Testis (tissue), 3 donors: ENCODE data around the gene LIME1. TPM values are rescaled to one million over a fixed set of nuclear protein-coding genes. Genes with fewer than 3 reads are reported as not detected.

Source experiments
- DNase-seq: peaks from one replicate; pipeline ENCODE4 v3.0.0-alpha.2; 2019
- H3K27ac ChIP-seq, 2 donors: fragments of 200-600 bp; sonication (generic); one replicate each; pipeline ENCODE4 v1.5.1; 2019
- H3K27me3 ChIP-seq: fragments of 200-600 bp; sonication (generic); one replicate; pipeline ENCODE4 v1.5.1; 2019
- H3K36me3 ChIP-seq: fragments of 200-600 bp; sonication (generic); one replicate; pipeline ENCODE4 v1.5.1; 2017; ENCODE audit warnings: low read depth; ENCODE audit errors: missing control alignments
- H3K4me1 ChIP-seq: fragments of 200-600 bp; sonication (generic); one replicate; pipeline ENCODE4 v1.5.1; 2019
- H3K4me3 ChIP-seq, 2 donors: fragments of 200-600 bp; sonication (generic); one replicate each; pipeline ENCODE4 v1.5.1; 2017 to 2019
- H3K9me3 ChIP-seq: fragments of 200-600 bp; sonication (generic); one replicate; pipeline ENCODE4 v1.5.1; 2017
- POLR2A ChIP-seq: fragments of 450-650 bp; IDR thresholded peaks from one replicate; pipeline ENCODE4 v1.6.1; 2017; ENCODE audit warnings: antibody characterized with exemption, mild to moderate bottlenecking, moderate library complexity
- WGBS, 2 donors: methylation state at CpG; one replicate each; pipeline ENCODE4 v1.1.5; 2018; 5-methylcytosine and 5-hydroxymethylcytosine counted together
- intact Hi-C: fragments of 100-400 bp; cut with DNase I; formaldehyde crosslinking; loops from one replicate; pipeline ENCODE4 v1.15.1; 2023; ENCODE audit warnings: low total_unique reads
- polyA plus RNA-seq: library from polyadenylated mRNA; stranded (reverse); fragments of 350-450 nt; fragmentation: Illumina TruSeq; extraction: RNeasy Lipid Tissue Mini Kit (QIAGEN cat#74804); gene quantifications from one replicate; pipeline ENCODE4 v1.2.3, GENCODE V29; 2014; ENCODE audit warnings: low read depth, low replicate concordance; ENCODE audit not compliant: insufficient read depth
- total RNA-seq, 2 donors: library from RNA; depleted of rRNA; stranded (reverse); fragments of >200 nt; gene quantifications; one replicate each; pipeline ENCODE4 v1.2.3, GENCODE V29; 2016
- TF ChIP-seq, protein P1 (sequence below), 3 experiments: fragments of 450-650 bp in 2 of 3; fragments of 200-600 bp in 1 of 3; sonication (generic) in 1 of 3; IDR thresholded peaks; one replicate each; pipeline ENCODE4 v1.5.1; 2016 to 2019; ENCODE audit warnings: antibody characterized with exemption in 3 of 3, mild to moderate bottlenecking in 2 of 3, moderate library complexity in 1 of 3

LIME1 gene
- total and polyA plus RNA-seq, 3 donors from 2014 or later: 5.6 to 47.4 (median 41.4) TPM

DNA sequence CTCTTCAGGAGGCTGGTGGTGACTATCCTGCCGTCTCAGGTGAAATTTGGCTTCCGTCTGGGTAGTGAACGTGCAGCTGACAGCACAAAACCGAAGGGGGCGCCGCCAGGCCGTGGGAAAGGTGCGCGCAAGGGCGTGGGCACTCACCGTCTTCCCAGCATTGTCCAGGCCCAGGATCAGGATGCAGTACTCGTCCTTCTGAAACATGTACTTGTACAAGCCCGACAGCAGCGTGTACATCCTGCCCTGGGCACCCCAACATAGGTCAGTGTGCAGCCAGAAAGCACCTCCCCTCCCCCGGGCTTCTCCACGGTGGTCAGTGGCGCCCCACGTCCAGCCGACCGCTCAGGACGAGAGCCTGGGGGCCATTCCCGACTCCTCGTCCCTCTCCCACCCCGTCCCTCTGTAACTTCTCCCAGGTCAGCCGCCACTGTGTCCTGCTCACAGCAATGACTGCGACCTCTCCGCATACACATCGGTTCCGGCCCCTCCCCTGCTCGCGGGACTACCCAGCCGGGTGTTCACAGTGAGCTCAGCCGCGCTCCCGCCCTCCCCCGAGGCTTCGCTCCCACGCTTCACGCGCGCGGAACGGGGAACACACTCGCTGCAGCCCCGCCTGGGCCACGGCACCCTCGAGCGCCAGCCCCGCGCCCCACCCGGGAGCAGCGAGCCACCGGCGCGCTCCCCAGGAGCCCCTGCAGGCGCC lies 29.5 kb upstream of the LIME1 start:
- Histone ChIP-seq H3K4me1 (peaks cover 28% of the 10 kb centered on the region), H3K27me3 (no peaks in the 10 kb centered on the region), H3K36me3 (no peaks in the 10 kb centered on the region), H3K4me3 (peak overlapping the region; percentile 94 to 97), H3K27ac (peak overlapping the region; percentile 76 to 85), H3K9me3 (no peaks in the 10 kb centered on the region)
- no peak for TF ChIP-seq POLR2A
- TF ChIP-seq, protein P1, sequence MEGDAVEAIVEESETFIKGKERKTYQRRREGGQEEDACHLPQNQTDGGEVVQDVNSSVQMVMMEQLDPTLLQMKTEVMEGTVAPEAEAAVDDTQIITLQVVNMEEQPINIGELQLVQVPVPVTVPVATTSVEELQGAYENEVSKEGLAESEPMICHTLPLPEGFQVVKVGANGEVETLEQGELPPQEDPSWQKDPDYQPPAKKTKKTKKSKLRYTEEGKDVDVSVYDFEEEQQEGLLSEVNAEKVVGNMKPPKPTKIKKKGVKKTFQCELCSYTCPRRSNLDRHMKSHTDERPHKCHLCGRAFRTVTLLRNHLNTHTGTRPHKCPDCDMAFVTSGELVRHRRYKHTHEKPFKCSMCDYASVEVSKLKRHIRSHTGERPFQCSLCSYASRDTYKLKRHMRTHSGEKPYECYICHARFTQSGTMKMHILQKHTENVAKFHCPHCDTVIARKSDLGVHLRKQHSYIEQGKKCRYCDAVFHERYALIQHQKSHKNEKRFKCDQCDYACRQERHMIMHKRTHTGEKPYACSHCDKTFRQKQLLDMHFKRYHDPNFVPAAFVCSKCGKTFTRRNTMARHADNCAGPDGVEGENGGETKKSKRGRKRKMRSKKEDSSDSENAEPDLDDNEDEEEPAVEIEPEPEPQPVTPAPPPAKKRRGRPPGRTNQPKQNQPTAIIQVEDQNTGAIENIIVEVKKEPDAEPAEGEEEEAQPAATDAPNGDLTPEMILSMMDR (IDR thresholded peaks at IDR 0.05): peak in 1 of 3 experiments; percentile 44
- WGBS, 2 donors: 0 to 1% methylated on average over 1 to 51 of the region's 56 CpGs
- DNase-seq: peak; percentile 71
- intact Hi-C loops: no loop called here

DNA sequence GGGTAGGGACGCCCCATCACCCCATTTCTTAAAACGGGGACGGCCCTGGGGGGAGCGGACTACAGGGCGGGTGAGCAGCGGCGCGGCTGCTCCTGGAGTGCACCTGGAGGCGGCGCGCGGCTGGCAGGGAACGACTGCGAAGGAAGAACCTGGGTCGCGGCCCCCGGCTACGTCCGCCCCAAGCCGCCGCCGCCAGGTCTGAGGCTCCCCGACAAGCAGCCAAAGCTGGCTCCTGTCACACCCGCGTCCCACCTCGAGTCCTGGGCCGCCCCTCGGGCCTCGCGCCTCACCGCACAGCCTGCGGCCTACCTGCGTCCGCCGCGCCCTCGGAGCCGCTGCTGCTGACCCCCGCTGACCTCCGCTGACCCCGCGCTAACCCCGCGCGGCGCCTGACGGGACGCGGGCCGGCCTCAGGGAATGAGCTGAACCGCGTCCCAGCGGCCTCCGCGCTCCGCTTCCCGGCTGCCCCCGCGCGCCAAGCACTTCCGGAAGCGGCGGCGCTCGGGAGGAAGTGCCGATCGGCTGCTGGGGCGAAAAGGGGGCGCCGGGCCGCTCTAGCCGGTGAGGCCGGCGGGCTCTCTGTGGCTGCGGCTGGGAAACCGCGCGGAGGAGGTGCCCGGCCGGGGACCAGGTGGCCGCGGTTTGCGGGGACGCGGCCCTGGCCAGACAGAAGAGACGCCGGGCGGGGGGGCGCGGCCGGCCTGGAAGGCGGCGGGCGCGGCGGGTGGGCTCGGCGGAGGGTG lies 28.7 kb upstream of the LIME1 start, which contains the start of the genes ARFRP1 and ZGPAT:
Gene ARFRP1, minus strand, starts transcription at position 419 of the 743 bp plus-strand sequence. CDS start 885 bp downstream, outside the sequence.
Gene ZGPAT, plus strand, starts transcription at position 482 of the 743 bp plus-strand sequence. CDS start 542 bp downstream, outside the sequence.
- H3K9me3 ChIP-seq: no peaks in the 10 kb centered on the region
- TF ChIP-seq POLR2A: no peak
- TF ChIP-seq, protein P1 (IDR thresholded peaks at IDR 0.05): peak in 1 of 3 experiments; percentile 26
- peak; percentile 92 for DNase-seq
- peak within 1 kb of the TSS; percentile 94 to 97 for H3K4me3 ChIP-seq
- peaks cover 28% of the 10 kb centered on the region for H3K4me1 ChIP-seq
- WGBS, 2 donors: 0% methylated on average over 53 of the region's 98 CpGs; no CpG with 5 or more reads in 1 of the 2 donors
- H3K36me3 ChIP-seq: no peaks in the 10 kb centered on the region
- intact Hi-C loops: no loop called here
- H3K27ac ChIP-seq: peak within 1 kb of the TSS; percentile 76 to 85
- no peaks in the 10 kb centered on the region for H3K27me3 ChIP-seq

DNA sequence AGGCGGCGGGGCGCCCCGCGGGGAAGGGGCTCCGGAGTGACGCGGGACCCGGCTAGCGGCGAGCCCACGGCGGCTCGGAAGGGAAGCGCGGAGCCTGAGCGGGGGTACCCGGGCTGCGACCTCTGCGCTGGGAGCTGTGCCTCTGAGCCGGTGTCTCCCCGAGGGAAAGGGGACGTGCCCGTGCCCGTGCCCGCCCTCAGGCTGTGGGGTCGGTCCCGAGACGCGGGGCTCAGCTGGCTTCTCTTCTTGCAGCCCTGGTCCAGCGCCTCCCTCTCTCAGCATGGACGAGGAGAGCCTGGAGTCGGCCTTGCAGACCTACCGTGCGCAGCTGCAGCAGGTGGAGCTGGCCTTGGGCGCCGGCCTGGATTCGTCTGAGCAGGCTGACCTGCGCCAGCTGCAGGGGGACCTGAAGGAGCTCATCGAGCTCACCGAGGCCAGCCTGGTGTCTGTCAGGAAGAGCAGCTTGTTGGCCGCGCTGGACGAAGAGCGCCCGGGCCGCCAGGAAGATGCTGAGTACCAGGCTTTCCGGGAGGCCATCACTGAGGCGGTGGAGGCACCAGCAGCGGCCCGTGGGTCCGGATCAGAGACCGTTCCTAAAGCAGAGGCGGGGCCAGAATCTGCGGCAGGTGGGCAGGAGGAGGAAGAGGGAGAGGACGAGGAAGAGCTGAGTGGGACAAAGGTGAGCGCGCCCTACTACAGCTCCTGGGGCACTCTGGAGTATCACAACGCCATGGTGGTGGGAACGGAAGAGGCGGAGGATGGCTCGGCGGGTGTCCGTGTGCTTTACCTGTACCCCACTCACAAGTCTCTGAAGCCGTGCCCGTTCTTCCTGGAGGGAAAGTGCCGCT lies 27.9 kb upstream of the LIME1 start:
- Histone ChIP-seq H3K27me3 (no peaks in the 10 kb centered on the region), H3K36me3 (no peaks in the 10 kb centered on the region)
- TF ChIP-seq, protein P1 (IDR thresholded peaks at IDR 0.05): no peak
- TF ChIP-seq POLR2A: no peak

DNA sequence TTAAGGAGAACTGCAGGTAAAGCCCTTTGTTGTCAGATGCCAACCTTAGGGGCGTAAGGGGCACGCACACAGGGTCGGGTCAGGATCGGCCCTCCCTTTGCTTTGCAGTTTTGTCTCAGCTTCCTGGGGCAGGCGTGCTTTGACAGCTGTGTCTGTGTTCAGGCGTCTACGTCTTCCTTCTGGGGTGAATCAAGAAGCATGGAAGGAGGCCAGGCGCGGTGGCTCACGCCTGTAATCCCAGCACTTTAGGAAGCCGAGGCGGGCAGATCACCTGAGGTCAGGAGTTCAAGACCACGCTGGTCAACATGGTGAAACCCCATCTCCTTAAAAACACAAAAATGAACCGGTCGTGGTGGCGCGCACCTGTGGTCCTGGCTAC lies 27.3 kb upstream of the LIME1 start:
- peaks cover 28% of the 10 kb centered on the region for H3K4me1 ChIP-seq
- H3K9me3 ChIP-seq: no peaks in the 10 kb centered on the region
- no peaks in the 10 kb centered on the region for H3K27me3 ChIP-seq
- intact Hi-C loops: no loop called here
- no peak for TF ChIP-seq POLR2A
- TF ChIP-seq, protein P1 (IDR thresholded peaks at IDR 0.05): no peak
- no peak for DNase-seq
- peak overlapping the region in 1 of 2 donors; percentile 97 for H3K4me3 ChIP-seq
- no peaks in the 10 kb centered on the region for H3K36me3 ChIP-seq
- WGBS, 2 donors: 52 to 82% methylated on average over 4 to 17 of the region's 17 CpGs
- H3K27ac ChIP-seq: peak overlapping the region in 1 of 2 donors; percentile 76

More for the DNA sequence above, 27.9 kb upstream of the LIME1 start:
- Histone ChIP-seq H3K27ac (peak overlapping the region; percentile 76 to 85), H3K4me3 (peak overlapping the region; percentile 94 to 97), H3K4me1 (peaks cover 28% of the 10 kb centered on the region), H3K9me3 (no peaks in the 10 kb centered on the region)
- DNase-seq: peak; percentile 48
- intact Hi-C loops: no loop called here
- 19 to 30% methylated on average over 24 to 65 of the region's 67 CpGs for WGBS, 2 donors
